Endothelial cell of umbilical vein (primary cell): ENCODE measurements around the gene TMEM267. TPM values are rescaled to one million over a fixed set of nuclear protein-coding genes. Genes with fewer than 3 reads are reported as not detected.

Experiments
- BruUV-seq: library from RNA; stranded (reverse); fragments of 400-500 nt; replicated peaks from 2 replicates; lab custom pipeline; 2021; lab: Mats Ljungman, UMichigan
- CTCF ChIA-PET: fragments of 300-600, 350-600 bp; sonication (Branson Sonifier 250); formaldehyde crosslinking; loops from one replicate; lab custom pipeline; 2021; ENCODE audit warnings: antibody characterized with exemption, inconsistent platforms; lab: Charles Lee
- POLR2A ChIA-PET: fragments of 300-600, 350-600 bp; sonication (Branson Sonifier 250); formaldehyde crosslinking; loops from one replicate; lab custom pipeline; 2021; ENCODE audit warnings: antibody characterized with exemption, inconsistent platforms; lab: Charles Lee
- DNase-seq: peaks from one replicate; pipeline ENCODE4 v3.0.0-alpha.2; 2011; ENCODE audit warnings: low read depth, low spot score
- FAIRE-seq: peaks from 2 replicates; lab custom pipeline; 2011; peaks lifted over from hg19 to GRCh38; lab: Jason Lieb, UNC
- H2AFZ ChIP-seq: 2 replicates; pipeline ENCODE4 v1.6.0; 2012; ENCODE audit warnings: low read depth, low read length, control low read depth, inconsistent platforms
- H3K27ac ChIP-seq: 2 replicates; pipeline ENCODE4 v1.5.1; 2011; ENCODE audit warnings: low read depth, mild to moderate bottlenecking, control low read depth, low read length, moderate library complexity; ENCODE audit not compliant: insufficient read depth
- H3K27me3 ChIP-seq, 2 experiments: 2 replicates each; pipeline versions ENCODE4 v1.6.0 to v1.6.1; 2011; ENCODE audit warnings: low read length in 2 of 2, mixed read lengths in 1 of 2; ENCODE audit not compliant: control insufficient read depth in 2 of 2, insufficient read depth in 2 of 2
- H3K36me3 ChIP-seq, 2 experiments: 2 replicates in 1 of 2; 3 replicates in 1 of 2; pipeline ENCODE4 v1.5.1; 2011; ENCODE audit warnings: low read length in 2 of 2, mild to moderate bottlenecking in 1 of 2, moderate library complexity in 1 of 2; ENCODE audit not compliant: control insufficient read depth in 2 of 2, insufficient read depth in 2 of 2; ENCODE audit errors: extremely low read depth in 1 of 2
- H3K4me1 ChIP-seq: 3 replicates; pipeline ENCODE4 v1.5.1; 2011; ENCODE audit warnings: mild to moderate bottlenecking, low read length; ENCODE audit not compliant: control insufficient read depth, insufficient read depth; ENCODE audit errors: extremely low read depth
- H3K4me2 ChIP-seq: 2 replicates; pipeline ENCODE4 v1.6.1; 2011; ENCODE audit warnings: low read length, control low read depth, mixed read lengths; ENCODE audit not compliant: insufficient read depth
- H3K4me3 ChIP-seq, 3 experiments: fragments of 200-600 bp in 1 of 3; sonication (generic), shearing (Covaris generic) in 1 of 3; replicated peaks in 1 of 3; 2 replicates each; pipeline ENCODE4 v1.5.1; 2011 to 2016; ENCODE audit warnings: control low read depth in 3 of 3, low read length in 3 of 3, mild to moderate bottlenecking in 2 of 3, inconsistent platforms in 1 of 3, low read depth in 1 of 3, moderate library complexity in 1 of 3; ENCODE audit not compliant: insufficient read depth in 1 of 3
- H3K79me2 ChIP-seq: 2 replicates; pipeline ENCODE4 v1.6.0; 2012; ENCODE audit warnings: low read length, inconsistent platforms; ENCODE audit not compliant: control insufficient read depth, insufficient read depth
- H3K9ac ChIP-seq: replicated peaks from 2 replicates; pipeline ENCODE3; 2011; ENCODE audit warnings: low read length, control low read depth; ENCODE audit not compliant: insufficient read depth; ENCODE audit errors: extremely low read depth
- H3K9me1 ChIP-seq: replicated peaks from 3 replicates; pipeline ENCODE4 v1.6.0; 2011; ENCODE audit warnings: mild to moderate bottlenecking, low read length; ENCODE audit not compliant: control insufficient read depth, insufficient read depth; ENCODE audit errors: extremely low read depth
- H3K9me3 ChIP-seq: replicated peaks from 2 replicates; pipeline ENCODE4 v1.5.1; 2012; ENCODE audit warnings: low read length, inconsistent platforms; ENCODE audit not compliant: control insufficient read depth, insufficient read depth
- H4K20me1 ChIP-seq: replicated peaks from 2 replicates; pipeline ENCODE3; 2011; ENCODE audit warnings: mild to moderate bottlenecking, low read length; ENCODE audit not compliant: control insufficient read depth, insufficient read depth; ENCODE audit errors: extremely low read depth
- EZH2 ChIP-seq: IDR thresholded peaks from 2 replicates; pipeline ENCODE4 v1.6.1; 2012; ENCODE audit warnings: borderline replicate concordance, low read depth, mild to moderate bottlenecking, moderate library complexity, low read length, inconsistent platforms; ENCODE audit not compliant: severe bottlenecking
- FOS ChIP-seq: IDR thresholded peaks from 2 replicates; pipeline ENCODE4 v1.6.1; 2011; ENCODE audit warnings: mild to moderate bottlenecking, low read length, moderate library complexity, borderline replicate concordance; ENCODE audit not compliant: insufficient read depth
- GATA2 ChIP-seq: IDR thresholded peaks from 2 replicates; pipeline ENCODE4 v1.7.0; 2011; ENCODE audit warnings: low read depth, mild to moderate bottlenecking, moderate library complexity, mixed read lengths, low read length; ENCODE audit not compliant: insufficient read length, insufficient read depth
- JUN ChIP-seq: IDR thresholded peaks from 2 replicates; pipeline ENCODE4 v1.6.1; 2011; ENCODE audit warnings: borderline replicate concordance, low read depth; ENCODE audit not compliant: insufficient read length, insufficient read depth
- MAX ChIP-seq: IDR thresholded peaks from 2 replicates; pipeline ENCODE4 v1.6.1; 2011; ENCODE audit not compliant: insufficient read depth, insufficient read length
- MYC ChIP-seq: IDR thresholded peaks from one replicate; pipeline ENCODE4 v1.6.1; 2011; ENCODE audit warnings: mild to moderate bottlenecking, low read depth, low read length
- POLR2A ChIP-seq: IDR thresholded peaks from 2 replicates; pipeline ENCODE4 v1.6.1; 2012; ENCODE audit warnings: low read depth, mild to moderate bottlenecking, control low read depth, low read length
- POLR2AphosphoS5 ChIP-seq: IDR thresholded peaks from 2 replicates; pipeline ENCODE4 v1.6.1; 2012; ENCODE audit warnings: low read depth, mild to moderate bottlenecking, control low read depth, low read length, moderate library complexity; ENCODE audit not compliant: insufficient read depth
- dilution Hi-C: fragments of 300-500 bp; cut with MboI; formaldehyde crosslinking; loops from one replicate; pipeline ENCODE4 v1.15.0; 2019; ENCODE audit warnings: low sequenced_read_pairs; ENCODE audit not compliant: extremely low pct_ligation_motif_present
- intact Hi-C: fragments of 100-400 bp; cut with micrococcal nuclease; formaldehyde crosslinking; loops from one replicate; pipeline ENCODE4 v1.10.0; 2022
- polyA plus RNA-seq, 4 experiments: library from polyadenylated mRNA; depleted of rRNA in 3 of 4; stranded (reverse) in 3 of 4; unstranded in 1 of 4; fragments of >200 nt; gene quantifications; 2 replicates each; pipeline versions ENCODE4 v1.2.1 to v1.2.3, GENCODE V29; 2011 to 2012; ENCODE audit warnings: missing spikeins in 1 of 4
- total RNA-seq: library from RNA; stranded (reverse); gene quantifications from 2 replicates; pipeline ENCODE4 v1.2.3, GENCODE V29; 2021
- TF ChIP-seq, protein P1 (sequence below), 2 donors: IDR thresholded peaks; 1 replicate in 1 of 2; 2 replicates in 1 of 2; pipeline ENCODE4 v1.5.1; 2011; ENCODE audit warnings: low read length in 2 of 2, mild to moderate bottlenecking in 2 of 2, moderate library complexity in 2 of 2, control low read depth in 1 of 2, inconsistent platforms in 1 of 2, low read depth in 1 of 2; ENCODE audit not compliant: insufficient read depth in 1 of 2; ENCODE audit errors: extremely low read depth in 1 of 2

TMEM267 gene
- total and polyA plus RNA-seq, 2 donors (not counting 3 experiments of a cell fraction or from before 2014, with no cell fraction given): 5.4 to 8.6 TPM

GRCh38 chr5:43491326-43491725, 7.7 kb upstream of the TMEM267 start:
- dilution Hi-C loops (no loop called here), intact Hi-C loops (no loop called here)
- Histone ChIP-seq H3K79me2 (no peaks in the 10 kb centered on the region), H3K9ac (no peak overlapping the region), H3K4me2 (no peak overlapping the region), H4K20me1 (no peaks in the 10 kb centered on the region), H3K4me3 (no peak overlapping the region), H3K27me3 (no peaks in the 10 kb centered on the region), H3K27ac (no peak overlapping the region), H3K9me3 (no peaks in the 10 kb centered on the region), H3K36me3 (peaks cover 0 to 6% of the 10 kb centered on the region in 2 experiments), H3K4me1 (no peaks in the 10 kb centered on the region), H2AFZ (no peak overlapping the region), H3K9me1 (no peaks in the 10 kb centered on the region)
- DNase-seq (no peak), FAIRE-seq (no peak)
- POLR2A ChIA-PET: no interaction called here
- no TSS peak for BruUV-seq
- CTCF ChIA-PET: no interaction called here
- no peak for TF ChIP-seq EZH2
- TF ChIP-seq POLR2AphosphoS5: no peak
- no peak for TF ChIP-seq POLR2A
- TF ChIP-seq MAX: no peak
- TF ChIP-seq, protein P1, sequence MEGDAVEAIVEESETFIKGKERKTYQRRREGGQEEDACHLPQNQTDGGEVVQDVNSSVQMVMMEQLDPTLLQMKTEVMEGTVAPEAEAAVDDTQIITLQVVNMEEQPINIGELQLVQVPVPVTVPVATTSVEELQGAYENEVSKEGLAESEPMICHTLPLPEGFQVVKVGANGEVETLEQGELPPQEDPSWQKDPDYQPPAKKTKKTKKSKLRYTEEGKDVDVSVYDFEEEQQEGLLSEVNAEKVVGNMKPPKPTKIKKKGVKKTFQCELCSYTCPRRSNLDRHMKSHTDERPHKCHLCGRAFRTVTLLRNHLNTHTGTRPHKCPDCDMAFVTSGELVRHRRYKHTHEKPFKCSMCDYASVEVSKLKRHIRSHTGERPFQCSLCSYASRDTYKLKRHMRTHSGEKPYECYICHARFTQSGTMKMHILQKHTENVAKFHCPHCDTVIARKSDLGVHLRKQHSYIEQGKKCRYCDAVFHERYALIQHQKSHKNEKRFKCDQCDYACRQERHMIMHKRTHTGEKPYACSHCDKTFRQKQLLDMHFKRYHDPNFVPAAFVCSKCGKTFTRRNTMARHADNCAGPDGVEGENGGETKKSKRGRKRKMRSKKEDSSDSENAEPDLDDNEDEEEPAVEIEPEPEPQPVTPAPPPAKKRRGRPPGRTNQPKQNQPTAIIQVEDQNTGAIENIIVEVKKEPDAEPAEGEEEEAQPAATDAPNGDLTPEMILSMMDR (IDR thresholded peaks at IDR 0.05; ENCODE audit: extremely low read depth in 1 of 2, insufficient read depth in 1 of 2, low read depth in 1 of 2, low read length in 2 of 2): no peak
- no peak for TF ChIP-seq JUN
- no peak for TF ChIP-seq MYC
- no peak for TF ChIP-seq GATA2
- no peak for TF ChIP-seq FOS
